ENCODE data around the gene FADS6.

The FADS6 gene

GRCh38 chr17:74892013-74892841 lies 1.2 kb downstream of the FADS6 start:
- peak in 1 of 56 donors; percentile 8 for DNase-seq

GRCh38 chr17:74890554-74890953 lies 2.9 kb downstream of the FADS6 start:
- no peak for DNase-seq

GRCh38 chr17:74888469-74888868 lies 5.0 kb downstream of the FADS6 start:
- DNase-seq: no peak

GRCh38 chr17:74883241-74883745 lies 10.1 kb downstream of the FADS6 start:
- no peak for DNase-seq

GRCh38 chr17:74882517-74883240 lies 10.8 kb downstream of the FADS6 start:
- DNase-seq: no peak

- no peak for DNase-seq
Observed at GRCh38 chr17:74881073-74881472, 12.4 kb downstream of the FADS6 start.

- no peak for DNase-seq
Observed at GRCh38 chr17:74879308-74879707, 14.1 kb downstream of the FADS6 start.

GRCh38 chr17:74878658-74879057 lies 14.8 kb downstream of the FADS6 start:
- DNase-seq: no peak

GRCh38 chr17:74877592-74878548 lies 15.6 kb downstream of the FADS6 start:
- no peak for DNase-seq

GRCh38 chr17:74875977-74876593 lies 17.3 kb downstream of the FADS6 start:
- DNase-seq: no peak

GRCh38 chr17:74875155-74875976 lies 18.1 kb downstream of the FADS6 start:
- no peak for DNase-seq

- no peak for DNase-seq
Observed at GRCh38 chr17:74874615-74875037, 18.8 kb downstream of the FADS6 start.

GRCh38 chr17:74873874-74874614 lies 19.4 kb downstream of the FADS6 start:
- no peak for DNase-seq

GRCh38 chr17:74873037-74873873 lies 20.2 kb downstream of the FADS6 start:
- DNase-seq: peak; percentile 96 to 100 (median 99)

- no peak for DNase-seq
Observed at GRCh38 chr17:74872313-74873036, 21.0 kb downstream of the FADS6 start, which contains the start of gene FDXR. TSS of gene FDXR (minus strand) at chr17:74872994. CDS start at chr17:74872944, 50 bp downstream.

- DNase-seq: no peak
Observed at GRCh38 chr17:74871356-74872076, 21.9 kb downstream of the FADS6 start.

- no peak for DNase-seq
Observed at GRCh38 chr17:74870512-74870911, 22.9 kb downstream of the FADS6 start.
